GM12878 (cell line): Measurements from ENCODE around the gene ZER1. TPM values are rescaled to one million over a fixed set of nuclear protein-coding genes. Genes with fewer than 3 reads are reported as not detected.

Experiments
- ATAC-seq: fragments of 200-7000 bp; cut with Tn5 transposase; 3 replicates; pipeline ENCODE4 v1.9.1; 2020; ENCODE audit warnings: mild to moderate bottlenecking, moderate library complexity
- BruUV-seq: library from RNA; stranded (reverse); fragments of 400-500 nt; replicated peaks from 2 replicates; lab custom pipeline; 2021; lab: Mats Ljungman, UMichigan
- CTCF ChIA-PET: fragments of 300-600 bp; sonication (Branson Sonifier 250); formaldehyde crosslinking; extraction: SDS; loops from one replicate; lab custom pipeline; 2021; ENCODE audit warnings: inconsistent platforms; lab: Yijun Ruan, JAX
- POLR2A ChIA-PET: fragments of 350-600 bp; formaldehyde crosslinking; extraction: SDS; loops from one replicate; lab custom pipeline; 2021; ENCODE audit warnings: inconsistent platforms; lab: Charles Lee
- RAD21 ChIA-PET: fragments of 300-600 bp; sonication (Branson Sonifier 250); formaldehyde crosslinking; loops from one replicate; lab custom pipeline; 2023; ENCODE audit warnings: antibody characterized with exemption; ENCODE audit not compliant: unreplicated experiment; lab: Charles Lee
- SMC1A ChIA-PET: fragments of 300-600 bp; sonication (Branson Sonifier 250); formaldehyde crosslinking; loops from one replicate; lab custom pipeline; 2023; ENCODE audit not compliant: unreplicated experiment, uncharacterized antibody; lab: Charles Lee
- DNase-seq: peaks from one replicate; pipeline ENCODE4 v3.0.0-alpha.2; 2011; ENCODE audit warnings: low read depth, low spot score
- FAIRE-seq: peaks from 3 replicates; lab custom pipeline; 2011; peaks lifted over from hg19 to GRCh38; lab: Jason Lieb, UNC
- H2AFZ ChIP-seq: 2 replicates; pipeline ENCODE4 v1.6.0; 2011; ENCODE audit warnings: low read depth, low read length, control low read depth; ENCODE audit not compliant: control insufficient read depth
- H3K27ac ChIP-seq: 2 replicates; pipeline ENCODE4 v1.5.1; 2011; ENCODE audit warnings: control low read depth; ENCODE audit not compliant: control insufficient read depth, insufficient read depth
- H3K27me3 ChIP-seq, 2 experiments: replicated peaks in 1 of 2; 2 replicates each; pipeline versions ENCODE4 v1.6.0 to v1.6.1; 2011; ENCODE audit warnings: low read length in 1 of 2; ENCODE audit not compliant: control insufficient read depth in 2 of 2, insufficient read depth in 2 of 2
- H3K36me3 ChIP-seq, 2 experiments: 2 replicates each; pipeline ENCODE4 v1.5.1; 2011; ENCODE audit warnings: low read length in 1 of 2; ENCODE audit not compliant: control insufficient read depth in 2 of 2, insufficient read depth in 2 of 2
- H3K4me1 ChIP-seq: 2 replicates; pipeline ENCODE4 v1.6.1; 2011; ENCODE audit warnings: mild to moderate bottlenecking, low read length, moderate library complexity, mixed read lengths; ENCODE audit not compliant: control insufficient read depth, insufficient read depth
- H3K4me2 ChIP-seq: 2 replicates; pipeline ENCODE4 v1.6.0; 2011; ENCODE audit warnings: control low read depth; ENCODE audit not compliant: control insufficient read depth, insufficient read depth
- H3K4me3 ChIP-seq: fragments of 200-600 bp; sonication (generic); 2 replicates; pipeline ENCODE4 v1.5.1; 2016
- H3K79me2 ChIP-seq: 2 replicates; pipeline ENCODE4 v1.6.0; 2011; ENCODE audit warnings: low read length; ENCODE audit not compliant: control insufficient read depth, insufficient read depth
- H3K9ac ChIP-seq: 2 replicates; pipeline ENCODE4 v1.8.0; 2011; ENCODE audit warnings: low read length, control low read depth, mixed read lengths; ENCODE audit not compliant: control insufficient read depth, insufficient read depth
- H3K9me3 ChIP-seq: replicated peaks from 3 replicates; pipeline ENCODE4 v1.5.1; 2011; ENCODE audit warnings: mild to moderate bottlenecking, low read length; ENCODE audit not compliant: control insufficient read depth, insufficient read depth
- H4K20me1 ChIP-seq: 2 replicates; pipeline ENCODE4 v1.6.0; 2011; ENCODE audit not compliant: control insufficient read depth, insufficient read depth
- MLLT1 ChIP-seq: fragments of 450-650 bp; IDR thresholded peaks from 2 replicates; pipeline ENCODE4 v1.6.1; 2016; ENCODE audit warnings: mild to moderate bottlenecking
- PBX3 ChIP-seq: IDR thresholded peaks from 2 replicates; pipeline ENCODE4 v1.6.1; 2011; ENCODE audit warnings: mild to moderate bottlenecking, low read depth, low read length, moderate library complexity; ENCODE audit not compliant: insufficient replicate concordance
- RB1 ChIP-seq: fragments of 450-650 bp; formaldehyde crosslinking; IDR thresholded peaks from 2 replicates; pipeline ENCODE4 v1.6.1; 2017; ENCODE audit warnings: mild to moderate bottlenecking, borderline replicate concordance
- SMARCA5 ChIP-seq: fragments of 450-650 bp; IDR thresholded peaks from 2 replicates; pipeline ENCODE4 v1.6.1; 2017; ENCODE audit warnings: mild to moderate bottlenecking
- TCF12 ChIP-seq: IDR thresholded peaks from 2 replicates; pipeline ENCODE4 v1.6.1; 2011; ENCODE audit warnings: low read depth, mild to moderate bottlenecking, low read length
- WGBS: methylation state at CpG from one replicate; pipeline ENCODE4 v1.1.6; 2016; ENCODE audit warnings: low lambda C conversion rate; ENCODE audit not compliant: insufficient replicate concordance, insufficient coverage; ENCODE audit errors: missing lambda C conversion rate; 5-methylcytosine and 5-hydroxymethylcytosine counted together
- in situ Hi-C: fragments of 300-500 bp; cut with MboI; formaldehyde crosslinking; loops from 9 replicates; pipeline ENCODE4 v1.14.3; 2018; ENCODE audit warnings: mixed read lengths
- intact Hi-C: fragments of 100-400 bp; cut with micrococcal nuclease; formaldehyde crosslinking; loops from one replicate; pipeline ENCODE4 v1.14.2; 2022; ENCODE audit not compliant: unreplicated experiment
- polyA plus RNA-seq, 11 experiments: library from polyadenylated mRNA; depleted of rRNA in 4 of 11; unstranded in 6 of 11; stranded (reverse) in 5 of 11; fragments of >200 nt; fragmentation: Nextera tagmentation in 4 of 11; fragmentation: Illumina TruSeq in 1 of 11; extraction: Ambion mirVana in 4 of 11; extraction: Trizol in 1 of 11; gene quantifications; 1 replicate in 1 of 11; 2 replicates in 10 of 11; pipeline versions ENCODE4 v1.2.1 to v1.2.3, GENCODE V29; 2011 to 2016; ENCODE audit warnings: inconsistent platforms in 2 of 11, missing spikeins in 2 of 11, low read depth in 1 of 11
- total RNA-seq, 4 experiments: library from RNA; depleted of rRNA in 3 of 4; stranded (reverse); fragments of >200 nt in 3 of 4; fragmentation: Illumina TruSeq in 1 of 4; extraction: Trizol in 1 of 4; gene quantifications; 2 replicates each; pipeline versions ENCODE4 v1.2.1 to v1.2.3, GENCODE V29; 2013 to 2021
- TF ChIP-seq, protein P1 (sequence below): fragments of 450-650 bp; IDR thresholded peaks from 2 replicates; pipeline ENCODE4 v1.6.1; 2017; ENCODE audit warnings: mild to moderate bottlenecking, low read depth, inconsistent platforms; ENCODE audit not compliant: poor library complexity, severe bottlenecking
- TF ChIP-seq, protein P2 (sequence below): fragments of 450-650 bp; IDR thresholded peaks from 2 replicates; pipeline ENCODE4 v1.6.1; 2017; ENCODE audit warnings: low read depth, mild to moderate bottlenecking, moderate library complexity

Gene ZER1
- total and polyA plus RNA-seq, 10 of the 15 experiments (the other 5 are each of a cell fraction or from before 2014, with no cell fraction given), result 0.32 to 16.9 (median 7.9) TPM

DNA sequence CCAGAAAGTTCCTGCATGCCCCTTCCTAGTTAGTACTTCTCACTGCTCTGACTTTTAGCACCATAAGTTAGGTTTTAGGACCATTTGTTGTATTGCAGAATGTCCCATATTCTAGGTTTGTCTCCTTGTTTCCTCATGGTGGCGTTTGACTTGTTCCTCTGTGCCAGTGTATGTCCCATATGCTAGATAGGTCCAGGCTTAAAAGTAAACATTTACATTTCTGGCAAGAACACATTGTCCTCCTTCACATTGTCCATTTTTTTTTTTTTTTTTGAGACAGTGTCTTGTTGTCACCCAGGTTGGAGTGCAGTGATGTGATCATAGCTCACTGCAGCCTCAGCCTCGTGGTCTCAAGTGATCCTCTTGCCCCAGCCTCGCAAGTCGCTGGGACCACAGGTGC lies 30.8 kb upstream of the ZER1 start:
- POLR2A ChIA-PET, result no interaction called here
- no TSS peak for BruUV-seq

GRCh38 chr9:128800061-128800460 lies 28.3 kb upstream of the ZER1 start:
- CTCF ChIA-PET, result no interaction called here
- RAD21 ChIA-PET, result no interaction called here
- no peaks in the 10 kb centered on the region for H3K9me3 ChIP-seq
- DNase-seq (no peak), FAIRE-seq (no peak), ATAC-seq (no peak)
- 98% methylated on average over 7 of the region's 7 CpGs for WGBS
- H4K20me1 ChIP-seq, result no peaks in the 10 kb centered on the region
- H3K4me1 ChIP-seq, result no peaks in the 10 kb centered on the region
- intact Hi-C loops, result no loop called here
- in situ Hi-C loops, result no loop called here
- no peak overlapping the region for H2AFZ ChIP-seq
- H3K27me3 ChIP-seq, result no peaks in the 10 kb centered on the region
- H3K4me3 ChIP-seq, result no peak overlapping the region
- TF ChIP-seq, protein P1, sequence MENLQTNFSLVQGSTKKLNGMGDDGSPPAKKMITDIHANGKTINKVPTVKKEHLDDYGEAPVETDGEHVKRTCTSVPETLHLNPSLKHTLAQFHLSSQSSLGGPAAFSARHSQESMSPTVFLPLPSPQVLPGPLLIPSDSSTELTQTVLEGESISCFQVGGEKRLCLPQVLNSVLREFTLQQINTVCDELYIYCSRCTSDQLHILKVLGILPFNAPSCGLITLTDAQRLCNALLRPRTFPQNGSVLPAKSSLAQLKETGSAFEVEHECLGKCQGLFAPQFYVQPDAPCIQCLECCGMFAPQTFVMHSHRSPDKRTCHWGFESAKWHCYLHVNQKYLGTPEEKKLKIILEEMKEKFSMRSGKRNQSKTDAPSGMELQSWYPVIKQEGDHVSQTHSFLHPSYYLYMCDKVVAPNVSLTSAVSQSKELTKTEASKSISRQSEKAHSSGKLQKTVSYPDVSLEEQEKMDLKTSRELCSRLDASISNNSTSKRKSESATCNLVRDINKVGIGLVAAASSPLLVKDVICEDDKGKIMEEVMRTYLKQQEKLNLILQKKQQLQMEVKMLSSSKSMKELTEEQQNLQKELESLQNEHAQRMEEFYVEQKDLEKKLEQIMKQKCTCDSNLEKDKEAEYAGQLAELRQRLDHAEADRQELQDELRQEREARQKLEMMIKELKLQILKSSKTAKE, result no peak
- TF ChIP-seq SMARCA5 (no peak), PBX3 (no peak), RB1 (no peak), TCF12 (no peak)
- TF ChIP-seq, protein P2, sequence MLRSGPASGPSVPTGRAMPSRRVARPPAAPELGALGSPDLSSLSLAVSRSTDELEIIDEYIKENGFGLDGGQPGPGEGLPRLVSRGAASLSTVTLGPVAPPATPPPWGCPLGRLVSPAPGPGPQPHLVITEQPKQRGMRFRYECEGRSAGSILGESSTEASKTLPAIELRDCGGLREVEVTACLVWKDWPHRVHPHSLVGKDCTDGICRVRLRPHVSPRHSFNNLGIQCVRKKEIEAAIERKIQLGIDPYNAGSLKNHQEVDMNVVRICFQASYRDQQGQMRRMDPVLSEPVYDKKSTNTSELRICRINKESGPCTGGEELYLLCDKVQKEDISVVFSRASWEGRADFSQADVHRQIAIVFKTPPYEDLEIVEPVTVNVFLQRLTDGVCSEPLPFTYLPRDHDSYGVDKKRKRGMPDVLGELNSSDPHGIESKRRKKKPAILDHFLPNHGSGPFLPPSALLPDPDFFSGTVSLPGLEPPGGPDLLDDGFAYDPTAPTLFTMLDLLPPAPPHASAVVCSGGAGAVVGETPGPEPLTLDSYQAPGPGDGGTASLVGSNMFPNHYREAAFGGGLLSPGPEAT, result no peak
- BruUV-seq, result no TSS peak
- H3K79me2 ChIP-seq, result no peaks in the 10 kb centered on the region
- no peak overlapping the region for H3K27ac ChIP-seq
- no peak overlapping the region for H3K9ac ChIP-seq
- SMC1A ChIA-PET, result interaction anchor here (0.6 kb wide), 1 partner anchor 8 kb away, joined by 3 read pairs; no protein-coding TSS in a partner anchor
- H3K36me3 ChIP-seq, result peaks cover 15 to 18% of the 10 kb centered on the region in 2 experiments
- no peak overlapping the region for H3K4me2 ChIP-seq
- POLR2A ChIA-PET, result no interaction called here

More for the DNA sequence above, 30.8 kb upstream of the ZER1 start:
- no peaks in the 10 kb centered on the region for H3K4me1 ChIP-seq
- no peak overlapping the region for H2AFZ ChIP-seq
- no peak overlapping the region for H3K27ac ChIP-seq
- no peaks in the 10 kb centered on the region for H3K9me3 ChIP-seq
- WGBS, result 85% methylated on average over 4 of the region's 4 CpGs
- H4K20me1 ChIP-seq, result no peaks in the 10 kb centered on the region
- no peak for ATAC-seq
- intact Hi-C loops, result no loop called here
- H3K27me3 ChIP-seq, result no peaks in the 10 kb centered on the region
- no peak overlapping the region for H3K4me2 ChIP-seq
- no peak overlapping the region for H3K4me3 ChIP-seq
- RAD21 ChIA-PET, result no interaction called here
- TF ChIP-seq MLLT1, result no peak
- TF ChIP-seq, all 136 proteins: peak for 0
- in situ Hi-C loops, result no loop called here
- H3K9ac ChIP-seq, result no peak overlapping the region
- no peak for DNase-seq
- FAIRE-seq, result no peak
- SMC1A ChIA-PET, result no interaction called here
- no peaks in the 10 kb centered on the region for H3K79me2 ChIP-seq
- CTCF ChIA-PET, result interaction anchor here (2.6 kb wide), 1 partner anchor 16 kb away, joined by 6 read pairs; the partner anchor contains the start of gene ENDOG
- H3K36me3 ChIP-seq, result peaks cover 19 to 29% of the 10 kb centered on the region in 2 experiments; a peak in 3 of 4 replicates
